Activated CD8-positive, alpha-beta memory T cell treated with anti-CD3 and anti-CD28 coated beads for 36 hours (primary cell): Measurements from ENCODE around the gene PRM1. TPM values are rescaled to one million over a fixed set of nuclear protein-coding genes. Genes with fewer than 3 reads are reported as not detected.

Experiments
- CTCF ChIA-PET: fragments of 350-600 bp; sonication (Branson Sonifier 250); formaldehyde crosslinking; loops from one replicate; lab custom pipeline; 2021; ENCODE audit warnings: antibody characterized with exemption; lab: Charles Lee
- POLR2A ChIA-PET: fragments of 350-600 bp; sonication (Branson Sonifier 250); formaldehyde crosslinking; loops from one replicate; lab custom pipeline; 2021; ENCODE audit warnings: antibody characterized with exemption; lab: Charles Lee
- total RNA-seq, 2 experiments: library from RNA; stranded (reverse); gene quantifications; one replicate each; pipeline ENCODE4 v1.2.3, GENCODE V29; 2021

Gene PRM1
- total RNA-seq, 2 experiments from 2014 or later = not detected

DNA sequence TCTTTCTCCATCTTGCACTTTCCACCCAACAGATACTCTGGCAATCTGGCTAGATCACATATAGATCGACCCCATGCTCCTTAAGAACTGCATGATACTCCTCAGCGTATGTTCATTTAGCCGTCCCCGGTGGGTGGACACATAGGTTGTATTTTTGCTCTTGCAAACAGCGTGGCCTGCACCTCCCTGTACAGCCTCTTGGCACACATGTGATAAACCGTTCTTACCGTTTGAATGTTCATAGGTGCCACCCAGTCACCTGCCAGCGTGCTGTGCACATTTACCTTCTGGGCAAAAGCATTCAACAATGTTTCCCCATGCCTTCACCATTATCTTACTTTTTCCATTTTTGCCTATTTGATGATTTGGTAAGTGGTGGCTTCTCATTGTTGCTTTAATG is 18.2 kb downstream of the PRM1 start:
- CTCF ChIA-PET = interaction anchor here (1.0 to 1.9 kb wide), 5 partner anchors 109 to 452 kb away, joined by 3 to 6 read pairs (median 4); no protein-coding TSS in a partner anchor
- POLR2A ChIA-PET = no interaction called here

DNA sequence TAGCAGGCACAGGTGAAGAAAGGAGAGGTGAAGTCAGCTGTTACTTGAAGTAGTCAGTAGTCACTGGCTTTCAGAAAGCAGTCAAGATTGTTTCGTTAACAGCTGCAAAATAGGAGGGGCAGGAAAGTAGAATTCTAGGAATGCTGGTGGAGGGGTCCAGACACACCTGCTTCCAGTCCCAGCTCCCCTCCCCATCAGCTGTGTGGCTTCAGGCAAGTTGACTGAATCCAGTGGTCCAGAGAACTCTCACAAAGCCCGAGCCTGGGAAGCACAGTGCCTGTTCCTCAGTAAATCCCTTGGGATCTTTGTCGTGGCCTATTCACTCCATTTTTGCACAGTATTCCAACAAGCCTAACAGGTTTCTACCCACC is 20.5 kb downstream of the PRM1 start:
- CTCF ChIA-PET = interaction anchor here (0.6 to 1.3 kb wide), 2 partner anchors 138 to 297 kb away, joined by 3 read pairs; no protein-coding TSS in a partner anchor
- POLR2A ChIA-PET = no interaction called here

DNA sequence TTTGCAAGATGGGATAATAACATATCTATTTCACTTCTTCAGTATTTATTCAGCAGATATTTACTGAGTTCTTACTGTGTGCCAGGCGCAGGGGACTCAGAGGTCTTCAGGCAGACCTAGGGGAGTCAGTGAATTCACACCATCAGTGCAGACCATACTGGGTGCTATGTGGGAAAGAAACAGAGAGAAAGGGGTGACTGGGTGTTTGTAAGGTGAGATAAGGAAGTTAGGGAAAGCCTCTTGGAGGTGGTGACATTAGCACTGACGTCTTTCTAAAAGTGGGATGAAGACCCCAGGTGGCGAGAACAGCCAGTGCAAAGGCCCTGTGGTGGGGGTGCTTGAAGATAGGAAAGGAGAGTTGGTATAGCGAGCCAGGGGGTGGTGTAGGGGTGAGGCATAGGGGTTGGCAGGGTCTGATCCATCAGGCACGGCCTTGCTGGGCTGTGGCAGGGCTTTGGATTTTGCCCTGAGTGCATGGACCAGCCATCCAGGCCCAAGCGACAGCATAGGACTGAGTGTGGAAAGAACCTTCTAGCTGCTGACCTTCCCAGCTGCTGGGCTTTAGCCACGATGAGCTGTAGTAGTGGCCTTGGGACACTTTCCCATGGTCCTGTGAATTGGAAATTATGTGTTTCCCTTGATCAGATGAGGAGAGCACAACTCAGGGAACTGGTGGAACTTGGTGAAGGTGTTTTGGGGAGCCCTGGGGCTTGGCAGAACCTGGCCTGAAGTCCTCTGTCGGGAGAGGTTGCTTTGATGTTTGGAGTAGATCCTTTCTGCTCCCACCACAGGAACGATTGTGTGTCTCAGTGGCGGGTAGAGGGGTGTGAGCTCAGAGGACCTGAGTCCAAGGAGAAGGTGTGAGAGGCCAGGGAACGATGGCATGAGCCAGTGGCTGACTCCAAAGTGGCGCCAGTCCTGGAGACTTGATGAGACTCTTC is 21.2 kb downstream of the PRM1 start:
- ChIA-PET CTCF (interaction anchor here (0.9 to 8.7 kb wide), 5 partner anchors 93 to 297 kb away, joined by 3 to 85 read pairs (median 3); no protein-coding TSS in a partner anchor), POLR2A (interaction anchor here (1.0 kb wide), 2 partner anchors 51 to 294 kb away, joined by 3 to 4 read pairs; no protein-coding TSS in a partner anchor)

DNA sequence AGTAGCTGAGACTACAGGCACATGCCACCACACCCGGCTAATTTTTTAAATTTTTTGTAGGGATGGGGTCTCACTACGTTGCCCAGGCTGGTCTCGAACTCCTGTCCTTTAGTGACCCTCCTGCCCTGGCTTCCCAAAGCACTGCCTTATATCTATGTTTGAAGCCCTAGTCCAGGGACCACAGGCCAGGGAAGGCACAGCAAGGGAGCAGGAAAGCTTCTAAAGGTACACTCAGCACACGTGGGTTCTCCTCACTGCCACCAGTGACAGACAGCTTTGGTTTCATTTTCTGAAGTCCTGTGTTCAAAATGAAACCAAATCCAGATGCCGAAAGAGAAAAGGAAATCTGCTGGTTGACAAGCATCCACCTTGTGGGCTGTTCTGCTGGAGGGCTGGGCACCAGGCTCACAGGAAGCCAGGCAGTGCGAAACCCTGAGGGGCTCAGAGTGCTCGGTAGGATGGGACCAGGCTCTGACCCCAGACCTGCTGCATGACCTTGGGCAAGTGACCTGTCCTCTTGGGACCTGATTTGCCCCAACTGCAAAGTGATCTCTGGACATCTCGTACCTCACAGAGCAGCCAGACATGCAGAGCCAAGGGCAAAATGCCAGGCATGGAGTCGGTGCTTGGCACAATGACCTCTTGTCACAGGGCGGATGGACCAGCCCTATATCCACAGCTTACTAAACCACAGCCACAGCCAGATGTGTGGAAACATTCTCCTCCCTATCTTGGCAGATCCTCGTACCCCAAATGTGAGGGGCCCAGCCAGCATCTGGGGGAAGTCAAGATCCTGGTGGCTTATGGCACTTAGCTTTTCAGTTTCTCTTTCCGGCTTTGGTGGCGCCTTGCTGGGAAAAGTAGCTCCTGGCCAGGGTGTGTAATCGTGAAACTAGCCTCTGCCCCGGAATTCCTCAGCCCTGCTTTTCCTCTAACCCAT is 22.3 kb downstream of the PRM1 start:
- CTCF ChIA-PET = interaction anchor here (0.7 to 8.7 kb wide), 12 partner anchors 14 to 948 kb away, joined by 3 to 85 read pairs (median 4); no protein-coding TSS in a partner anchor
- POLR2A ChIA-PET = interaction anchor here (0.6 to 1.0 kb wide), 5 partner anchors 52 to 293 kb away, joined by 3 to 4 read pairs (median 4); no protein-coding TSS in a partner anchor

DNA sequence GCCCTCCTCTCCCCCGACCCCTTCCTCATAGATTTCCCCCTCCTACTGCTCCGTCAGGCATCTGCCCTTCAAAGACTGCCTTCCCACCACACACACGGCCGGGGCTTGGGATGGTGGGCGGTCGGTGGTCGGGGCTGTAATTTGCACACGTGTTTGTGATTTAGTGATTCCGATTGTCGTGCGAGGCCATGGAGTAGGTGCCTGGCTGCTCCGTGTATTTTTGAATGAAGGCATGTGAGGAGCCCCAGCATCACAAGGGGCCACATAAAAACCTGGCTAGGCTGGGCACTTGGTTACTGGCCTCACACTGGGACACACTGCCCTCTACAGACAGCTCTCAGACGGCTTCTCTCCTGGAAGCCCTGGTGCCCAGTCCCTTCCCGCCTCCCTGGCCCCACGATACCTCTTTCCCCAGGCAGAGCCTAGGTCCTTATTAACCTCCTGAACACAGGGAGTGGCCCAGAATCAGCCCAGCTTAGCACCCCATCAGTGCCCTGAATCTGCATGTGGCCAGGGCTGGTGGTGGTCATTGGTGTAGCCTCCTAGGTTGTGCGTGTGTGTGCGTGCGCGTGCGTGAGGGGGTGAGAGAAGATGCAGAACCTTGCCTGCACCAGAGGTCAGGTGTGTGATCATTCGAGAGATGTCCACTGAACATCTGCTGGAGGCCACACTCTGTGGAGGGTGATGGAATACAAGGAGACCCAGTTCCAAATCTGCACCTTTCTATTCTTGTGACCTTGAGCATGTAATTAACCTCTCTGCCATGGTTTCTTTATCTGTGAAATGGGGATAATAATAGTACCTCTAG is 23.8 kb downstream of the PRM1 start:
- POLR2A ChIA-PET = interaction anchor here (1.1 to 3.4 kb wide), 3 partner anchors 54 to 205 kb away, joined by 4 to 15 read pairs (median 11); no protein-coding TSS in a partner anchor
- CTCF ChIA-PET = interaction anchor here (0.6 to 8.7 kb wide), 13 partner anchors 12 to 291 kb away, joined by 3 to 85 read pairs (median 4); no protein-coding TSS in a partner anchor

DNA sequence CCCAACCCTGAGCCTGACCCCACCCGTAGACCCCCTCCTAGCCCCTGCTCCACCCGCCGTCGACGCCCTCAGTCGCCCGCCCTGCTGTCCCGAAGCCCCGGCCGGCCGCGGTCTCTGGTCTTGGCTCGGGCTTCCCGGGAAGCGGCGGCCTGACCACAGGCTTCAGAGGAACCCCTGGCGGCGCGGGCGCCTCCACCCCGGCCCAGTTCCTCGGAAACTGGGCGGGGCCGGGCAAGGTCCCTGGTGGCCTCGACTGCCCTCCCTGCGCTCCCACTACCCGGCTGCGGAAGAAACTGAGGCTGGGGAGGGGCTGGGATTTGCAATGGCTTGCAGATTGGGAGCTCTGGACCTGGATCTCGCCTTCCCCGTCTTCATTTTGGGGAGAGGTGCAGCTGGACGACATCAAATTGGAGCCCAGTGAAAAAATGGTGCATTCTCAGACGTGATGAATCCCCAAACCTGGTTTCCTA is 24.4 kb downstream of the PRM1 start:
- ChIA-PET POLR2A (interaction anchor here (0.6 to 3.5 kb wide), 19 partner anchors 23 to 291 kb away, joined by 3 to 51 read pairs (median 6); no protein-coding TSS in a partner anchor), CTCF (interaction anchor here (0.6 to 8.7 kb wide), 25 partner anchors 11 to 301 kb away, joined by 3 to 85 read pairs (median 5); no protein-coding TSS in a partner anchor)

DNA sequence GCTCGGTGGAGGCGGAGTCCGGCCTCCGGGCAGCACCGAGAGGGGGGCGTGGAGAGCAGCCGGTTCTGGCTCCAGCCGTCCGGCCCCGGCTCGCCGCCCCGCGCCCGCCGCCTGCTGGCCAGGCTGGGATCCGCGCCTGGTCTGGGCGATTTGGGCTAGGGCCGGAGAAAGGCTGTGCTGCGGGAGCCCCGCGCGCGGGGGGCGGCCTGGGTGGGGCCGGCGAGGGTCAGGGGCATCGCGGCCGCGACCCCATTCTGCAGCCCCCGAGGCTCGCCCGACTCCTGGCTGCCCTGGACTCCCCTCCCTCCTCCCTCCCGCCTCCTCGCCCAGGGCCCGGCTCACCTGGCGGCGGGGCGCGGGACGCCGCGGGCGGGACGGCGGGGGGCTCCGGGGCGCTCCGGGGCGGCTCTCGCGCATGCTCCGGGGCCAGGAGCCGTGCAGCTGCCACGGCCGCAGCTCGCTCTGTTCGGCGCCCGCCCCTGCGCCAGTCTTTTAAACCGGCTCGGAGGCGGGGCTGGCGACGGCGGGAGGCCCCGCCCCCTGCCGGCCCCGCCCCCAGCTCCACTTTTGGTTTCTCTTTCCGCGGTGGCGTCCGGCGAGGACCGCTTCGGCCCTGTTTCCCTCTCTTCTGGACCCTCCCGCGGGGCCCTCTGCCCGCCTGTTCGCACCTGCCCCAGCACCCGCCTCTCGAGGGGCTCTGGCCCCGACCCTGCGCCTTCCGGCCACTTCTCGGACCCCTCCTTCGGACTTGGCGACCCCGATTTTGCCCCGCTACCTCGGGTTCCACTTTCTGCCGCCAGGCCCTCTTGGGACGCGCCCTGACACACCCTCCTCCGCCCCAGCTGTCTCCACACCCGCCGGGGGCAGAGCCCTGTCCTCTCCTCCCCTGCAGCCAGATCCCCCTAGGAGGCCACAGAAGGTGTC is 25.1 kb downstream of the PRM1 start, which contains the start of gene SOCS1:
Gene SOCS1 (minus strand): TSS at position 468 of the 924 bp plus-strand sequence. CDS start 726 bp downstream, outside the sequence.
- POLR2A ChIA-PET = interaction anchor here (0.6 to 3.5 kb wide), 27 partner anchors 9 to 487 kb away, joined by 3 to 51 read pairs (median 4); partner anchors contain the start of gene TXNDC11
- CTCF ChIA-PET = interaction anchor here (0.6 to 8.7 kb wide), 31 partner anchors 10 to 308 kb away, joined by 3 to 85 read pairs (median 4); no protein-coding TSS in a partner anchor

DNA sequence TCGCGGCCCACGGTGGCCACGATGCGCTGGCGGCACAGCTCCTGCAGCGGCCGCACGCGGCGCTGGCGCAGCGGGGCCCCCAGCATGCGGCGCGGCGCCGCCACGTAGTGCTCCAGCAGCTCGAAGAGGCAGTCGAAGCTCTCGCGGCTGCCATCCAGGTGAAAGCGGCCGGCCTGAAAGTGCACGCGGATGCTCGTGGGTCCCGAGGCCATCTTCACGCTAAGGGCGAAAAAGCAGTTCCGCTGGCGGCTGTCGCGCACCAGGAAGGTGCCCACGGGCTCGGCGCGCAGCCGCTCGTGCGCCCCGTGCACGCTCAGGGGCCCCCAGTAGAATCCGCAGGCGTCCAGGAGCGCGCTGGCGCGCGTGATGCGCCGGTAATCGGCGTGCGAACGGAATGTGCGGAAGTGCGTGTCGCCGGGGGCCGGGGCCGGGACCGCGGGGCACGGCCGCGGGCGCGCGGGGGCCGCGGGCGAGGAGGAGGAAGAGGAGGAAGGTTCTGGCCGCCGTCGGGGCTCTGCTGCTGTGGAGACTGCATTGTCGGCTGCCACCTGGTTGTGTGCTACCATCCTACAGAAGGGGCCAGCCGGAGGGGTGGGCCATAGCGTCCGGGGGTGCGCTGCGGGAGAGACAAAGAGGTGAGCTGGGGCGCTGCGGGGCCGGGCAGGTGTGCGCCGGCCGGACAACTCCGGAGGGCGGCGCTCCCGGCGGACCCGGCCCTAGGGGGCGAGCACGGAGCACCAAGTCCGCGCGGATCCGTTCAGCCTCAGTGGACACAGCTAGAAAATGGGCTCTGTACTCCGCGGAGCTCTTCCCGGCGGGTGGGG is 26.0 kb downstream of the PRM1 start:
- ChIA-PET CTCF (interaction anchor here (0.7 to 8.7 kb wide), 26 partner anchors 9 to 307 kb away, joined by 3 to 85 read pairs (median 4); no protein-coding TSS in a partner anchor), POLR2A (interaction anchor here (0.6 to 3.5 kb wide), 23 partner anchors 10 to 488 kb away, joined by 3 to 51 read pairs (median 5); partner anchors contain the start of gene TXNDC11)

DNA sequence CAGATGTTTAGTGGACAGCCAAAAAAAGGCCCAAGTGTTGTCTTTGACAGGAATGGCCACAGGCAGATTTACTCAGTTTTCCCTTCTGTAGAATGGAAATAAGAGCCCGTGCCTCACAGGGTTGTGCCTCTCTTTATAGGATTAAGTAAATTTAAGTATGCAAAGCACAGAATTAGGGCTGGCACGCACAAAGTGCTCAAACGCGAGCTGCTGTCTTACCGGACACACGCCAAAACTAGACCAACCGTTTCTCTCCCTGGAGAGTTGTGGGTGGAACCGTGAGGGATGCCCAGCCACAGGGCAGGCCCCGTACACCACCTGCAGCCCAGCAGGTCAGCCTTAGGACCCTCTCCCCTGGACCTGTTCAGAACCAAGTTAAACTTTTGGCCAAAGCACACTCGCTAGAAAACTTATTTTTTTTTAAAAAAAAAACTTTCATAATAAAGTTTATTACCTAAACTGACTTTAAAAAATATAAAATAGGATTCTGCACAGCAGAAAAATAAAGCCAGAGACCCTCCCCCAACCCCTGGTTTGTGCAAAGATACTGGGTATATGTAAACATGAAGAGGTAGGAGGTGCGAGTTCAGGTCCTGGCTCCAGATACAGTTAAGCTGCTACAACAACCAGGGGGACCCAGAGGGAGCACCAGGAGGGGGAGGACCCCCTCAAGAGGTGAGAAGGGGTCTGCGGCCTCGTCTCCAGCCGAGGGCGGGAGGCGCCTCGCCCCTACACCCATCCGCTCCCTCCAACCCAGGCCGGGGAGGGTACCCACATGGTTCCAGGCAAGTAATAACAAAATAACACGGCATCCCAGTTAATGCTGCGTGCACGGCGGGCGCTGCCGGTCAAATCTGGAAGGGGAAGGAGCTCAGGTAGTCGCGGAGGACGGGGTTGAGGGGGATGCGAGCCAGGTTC is 26.9 kb downstream of the PRM1 start:
- ChIA-PET CTCF (interaction anchor here (0.6 to 8.7 kb wide), 14 partner anchors 18 to 306 kb away, joined by 3 to 85 read pairs (median 6); no protein-coding TSS in a partner anchor), POLR2A (interaction anchor here (0.6 to 3.5 kb wide), 12 partner anchors 21 to 289 kb away, joined by 3 to 51 read pairs (median 13); no protein-coding TSS in a partner anchor)

DNA sequence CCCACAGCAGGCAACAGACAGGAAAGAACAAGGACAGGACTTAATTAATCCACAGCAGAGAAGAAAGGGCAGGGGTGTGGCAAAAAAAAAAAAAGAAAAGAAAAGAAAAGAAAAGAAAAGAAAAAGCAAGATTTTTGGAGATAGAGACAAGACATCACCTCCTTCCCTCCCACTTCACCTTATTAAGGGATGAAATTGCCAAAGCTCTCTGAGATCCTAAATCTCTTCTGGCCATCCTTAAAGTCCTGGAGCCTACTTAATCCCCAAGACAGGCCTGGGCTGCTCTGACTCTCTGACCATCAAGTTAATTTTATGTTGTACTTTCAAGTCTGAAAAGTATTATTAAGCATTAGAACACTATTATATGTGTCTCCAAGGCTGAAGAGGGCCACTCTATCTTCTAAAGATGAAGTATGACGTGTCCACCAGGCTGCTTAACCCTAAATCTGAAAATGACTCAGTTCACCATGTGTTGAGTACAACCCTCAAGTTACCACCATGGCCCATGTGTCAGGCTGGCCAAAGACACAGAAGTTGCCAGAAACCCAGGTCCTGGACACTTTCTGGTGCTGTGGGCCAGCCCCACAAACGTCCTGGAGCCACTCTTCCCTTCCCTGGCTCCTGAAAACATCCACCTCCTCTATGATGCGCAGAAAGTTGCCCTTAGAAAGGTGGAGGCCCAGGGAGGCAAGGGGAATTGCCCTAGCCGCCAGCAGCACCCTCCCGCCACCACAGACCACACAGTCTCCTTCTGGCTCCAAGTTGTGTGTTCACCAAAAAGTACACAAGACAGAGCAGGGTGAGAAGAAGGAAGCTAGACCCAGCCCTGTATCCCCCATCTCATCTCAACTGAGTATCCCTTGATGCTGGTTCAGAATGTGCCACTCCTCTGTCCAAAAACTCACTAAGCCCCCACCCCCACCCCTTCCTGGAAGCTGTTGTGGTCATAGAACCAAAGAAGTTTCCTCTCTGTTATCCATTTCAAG is 27.8 kb downstream of the PRM1 start:
- ChIA-PET POLR2A (interaction anchor here (0.6 to 3.5 kb wide), 17 partner anchors 20 to 289 kb away, joined by 3 to 51 read pairs (median 11); no protein-coding TSS in a partner anchor), CTCF (interaction anchor here (0.7 to 8.7 kb wide), 8 partner anchors 20 to 287 kb away, joined by 3 to 85 read pairs (median 4); no protein-coding TSS in a partner anchor)

DNA sequence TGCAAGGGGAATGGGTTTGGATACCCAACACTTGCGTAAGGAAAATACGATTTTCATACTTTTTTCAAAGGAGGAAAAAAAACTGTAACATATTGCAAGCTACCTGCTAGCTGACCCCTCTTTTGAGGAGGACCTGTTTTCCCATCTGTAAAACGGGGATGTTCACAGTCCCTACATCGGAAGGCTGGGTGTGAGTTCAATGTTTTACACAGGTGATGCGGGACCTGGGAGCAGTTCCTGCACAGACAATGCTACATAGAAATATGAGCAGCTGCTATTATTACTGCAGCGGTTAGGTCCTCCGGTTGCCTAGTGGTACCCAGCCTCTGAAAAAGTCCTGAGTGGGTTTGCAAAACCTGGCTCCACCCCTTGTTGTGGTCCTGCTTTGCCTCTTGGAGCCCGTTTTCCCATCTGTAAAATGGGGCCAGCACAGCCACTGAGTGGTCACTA is 28.6 kb downstream of the PRM1 start:
- CTCF ChIA-PET = interaction anchor here (0.9 to 8.7 kb wide), 10 partner anchors 10 to 295 kb away, joined by 3 to 85 read pairs (median 4); no protein-coding TSS in a partner anchor
- POLR2A ChIA-PET = interaction anchor here (0.6 to 2.8 kb wide), 17 partner anchors 11 to 308 kb away, joined by 3 to 39 read pairs (median 5); partner anchors contain the start of gene CLEC16A
